HG03025 (cell line): ENCODE measurements around the gene RIMBP2.
"Not testable (repeated sequence)": the region's sequence is repeated elsewhere in the genome, so short reads cannot be mapped to it uniquely, and the experiment has no call there.

ENCODE experiments used
- ATAC-seq: cut with Tn5 transposase; IDR thresholded peaks from one replicate; pipeline ENCODE4 v1.9.1; 2021; ENCODE audit warnings: mild to moderate bottlenecking, moderate library complexity; ENCODE audit not compliant: unreplicated experiment, low FRiP score

RIMBP2 gene

GRCh38 chr12:130609966-130610365 is 106.1 kb downstream of the RIMBP2 start:
- no peak for ATAC-seq

GRCh38 chr12:130608831-130609230 is 107.3 kb downstream of the RIMBP2 start:
- ATAC-seq = no peak

- ATAC-seq = no peak
Observed at GRCh38 chr12:130608132-130608531, 108.0 kb downstream of the RIMBP2 start.

GRCh38 chr12:130606231-130606630 is 109.9 kb downstream of the RIMBP2 start:
- ATAC-seq = no peak

- no peak for ATAC-seq
Observed at GRCh38 chr12:130603396-130603965, 112.6 kb downstream of the RIMBP2 start.

- no peak for ATAC-seq
Observed at GRCh38 chr12:130602251-130602650, 113.8 kb downstream of the RIMBP2 start.

- no peak for ATAC-seq
Observed at GRCh38 chr12:130601327-130601726, 114.8 kb downstream of the RIMBP2 start.

- ATAC-seq = no peak
Observed at GRCh38 chr12:130596241-130596640, 119.9 kb downstream of the RIMBP2 start.

- ATAC-seq = no peak
Observed at GRCh38 chr12:130595566-130595965, 120.5 kb downstream of the RIMBP2 start.

GRCh38 chr12:130593056-130593455 is 123.0 kb downstream of the RIMBP2 start:
- ATAC-seq = no peak

- ATAC-seq = no peak
Observed at GRCh38 chr12:130592641-130593040, 123.5 kb downstream of the RIMBP2 start.

- ATAC-seq = no peak
Observed at GRCh38 chr12:130591736-130592135, 124.4 kb downstream of the RIMBP2 start.

- no peak for ATAC-seq
Observed at GRCh38 chr12:130590685-130591084, 125.4 kb downstream of the RIMBP2 start.

GRCh38 chr12:130589540-130590317 is 126.4 kb downstream of the RIMBP2 start:
- ATAC-seq = no peak

GRCh38 chr12:130588696-130589539 is 127.2 kb downstream of the RIMBP2 start:
- no peak for ATAC-seq

- no peak for ATAC-seq
Observed at GRCh38 chr12:130587966-130588365, 128.1 kb downstream of the RIMBP2 start.

- not testable (repeated sequence) for ATAC-seq
Observed at GRCh38 chr12:130584475-130584874, 131.6 kb downstream of the RIMBP2 start.

GRCh38 chr12:130583800-130584199 is 132.3 kb downstream of the RIMBP2 start:
- ATAC-seq = no peak

- ATAC-seq = no peak
Observed at GRCh38 chr12:130583317-130583716, 132.8 kb downstream of the RIMBP2 start.

GRCh38 chr12:130582286-130582685 is 133.8 kb downstream of the RIMBP2 start:
- ATAC-seq = no peak

GRCh38 chr12:130581782-130582181 is 134.3 kb downstream of the RIMBP2 start:
- no peak for ATAC-seq
